IPS-18c (cell line): Measurements from ENCODE around the gene FAM53B.

Source experiments
- H3K4me3 ChIP-seq: 2 replicates; pipeline ENCODE4 v1.7.0; 2013; ENCODE audit warnings: low read depth, mild to moderate bottlenecking, low read length, moderate library complexity; ENCODE audit not compliant: insufficient read depth
- H3K9me3 ChIP-seq: one replicate; pipeline ENCODE4 v1.6.1; 2013; ENCODE audit warnings: mild to moderate bottlenecking, low read length, moderate library complexity; ENCODE audit not compliant: control insufficient read depth, insufficient read depth

Gene FAM53B

GRCh38 chr10:124652701-124653100, 91.5 kb downstream of the FAM53B start:
- Histone ChIP-seq H3K4me3 (no peak overlapping the region), H3K9me3 (no peaks in the 10 kb centered on the region)

- H3K4me3 ChIP-seq: no peak overlapping the region
- no peaks in the 10 kb centered on the region for H3K9me3 ChIP-seq
Measured at GRCh38 chr10:124652200-124652599, 92.0 kb downstream of the FAM53B start.

DNA sequence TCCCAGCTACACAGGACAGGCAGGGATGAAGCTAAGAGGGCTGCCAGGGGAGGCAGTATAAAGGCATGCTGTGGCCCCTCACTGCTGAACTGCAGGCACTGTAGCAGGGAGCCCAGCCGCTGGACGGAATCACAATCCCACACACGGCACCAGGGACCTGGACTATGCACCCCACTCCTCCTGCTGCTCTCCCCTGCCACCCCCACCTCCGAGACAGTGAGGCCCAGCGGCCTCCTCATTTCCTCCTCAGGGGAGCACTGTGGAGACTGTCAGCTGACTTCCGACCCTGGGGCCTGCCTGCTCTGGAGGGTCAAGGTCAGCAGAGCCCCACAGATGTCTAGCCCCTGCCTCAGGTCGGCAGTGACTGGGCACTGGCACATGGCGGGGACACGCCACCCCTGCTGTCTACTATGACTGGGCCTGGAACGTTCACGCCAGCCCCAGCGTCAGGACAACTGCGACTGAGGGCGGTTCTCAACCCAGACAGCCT, 92.7 kb downstream of the FAM53B start:
- Histone ChIP-seq H3K9me3 (no peaks in the 10 kb centered on the region), H3K4me3 (no peak overlapping the region)

- Histone ChIP-seq H3K4me3 (no peak overlapping the region), H3K9me3 (no peaks in the 10 kb centered on the region)
Measured at GRCh38 chr10:124650820-124651401, 93.3 kb downstream of the FAM53B start.

GRCh38 chr10:124650263-124650662, 93.9 kb downstream of the FAM53B start:
- Histone ChIP-seq H3K9me3 (no peaks in the 10 kb centered on the region), H3K4me3 (no peak overlapping the region)

- no peaks in the 10 kb centered on the region for H3K9me3 ChIP-seq
- no peak overlapping the region for H3K4me3 ChIP-seq
Measured at GRCh38 chr10:124649214-124649613, 95.0 kb downstream of the FAM53B start.

DNA sequence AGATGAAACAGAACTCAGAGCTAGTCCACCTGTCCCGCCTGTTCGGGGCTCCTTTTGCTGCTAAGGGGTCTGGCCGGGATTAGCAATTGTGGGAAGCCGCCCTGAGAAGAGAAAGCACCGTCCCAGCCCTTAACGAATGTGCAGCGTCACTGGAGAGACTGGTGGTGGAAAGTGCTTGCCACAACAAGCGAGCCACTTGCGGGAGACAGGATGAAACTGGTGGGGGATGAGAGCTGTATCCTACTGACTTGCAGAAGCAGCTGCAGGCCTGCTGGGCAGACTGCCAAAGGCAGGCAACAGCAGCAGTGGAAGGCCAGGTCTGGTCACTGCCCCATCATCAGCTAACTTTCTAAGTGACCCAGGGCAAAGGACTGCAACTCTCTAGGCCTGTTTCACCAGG, 95.4 kb downstream of the FAM53B start:
- Histone ChIP-seq H3K9me3 (no peaks in the 10 kb centered on the region), H3K4me3 (no peak overlapping the region)

- H3K4me3 ChIP-seq: no peak overlapping the region
- H3K9me3 ChIP-seq: no peaks in the 10 kb centered on the region
Measured at GRCh38 chr10:124648131-124648475, 96.1 kb downstream of the FAM53B start.

DNA sequence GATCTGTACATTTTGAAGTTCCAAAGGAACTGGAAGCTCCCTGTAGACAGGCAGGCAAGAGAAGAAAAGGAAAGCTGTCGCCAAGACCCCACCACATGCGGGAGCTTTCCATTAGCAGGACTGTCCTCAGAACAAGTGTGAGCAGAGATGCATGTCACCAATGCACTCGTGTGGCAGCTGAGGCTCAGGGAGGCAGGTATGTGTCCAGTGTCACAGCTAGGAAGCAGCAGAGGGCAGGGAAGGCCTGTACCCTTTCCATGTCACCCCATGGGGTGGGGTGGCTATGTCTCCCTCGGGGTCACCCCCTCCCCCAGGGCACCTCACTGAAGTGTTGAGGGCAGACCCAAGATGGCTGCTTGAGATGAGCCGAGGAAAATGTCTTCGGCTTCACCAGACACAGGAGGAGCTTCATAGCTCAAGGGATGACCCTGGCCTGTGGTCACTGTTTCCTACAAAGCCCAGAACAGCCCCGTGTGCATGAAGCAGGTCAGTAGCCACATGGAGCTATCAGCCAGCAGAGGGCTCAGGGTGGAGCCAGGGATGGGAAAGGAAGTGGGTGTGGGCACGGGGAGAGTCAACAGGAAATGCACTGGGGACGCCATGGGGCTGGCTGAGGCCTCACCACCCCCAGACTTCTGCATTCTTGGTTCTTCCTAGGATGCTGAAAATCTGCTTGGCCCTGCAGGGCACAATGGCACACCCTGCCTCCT, 96.6 kb downstream of the FAM53B start:
- Histone ChIP-seq H3K9me3 (no peaks in the 10 kb centered on the region), H3K4me3 (no peak overlapping the region)

GRCh38 chr10:124646483-124647352, 97.5 kb downstream of the FAM53B start:
- H3K9me3 ChIP-seq: no peaks in the 10 kb centered on the region
- H3K4me3 ChIP-seq: no peak overlapping the region; the same call in 1 of the 2 replicates

DNA sequence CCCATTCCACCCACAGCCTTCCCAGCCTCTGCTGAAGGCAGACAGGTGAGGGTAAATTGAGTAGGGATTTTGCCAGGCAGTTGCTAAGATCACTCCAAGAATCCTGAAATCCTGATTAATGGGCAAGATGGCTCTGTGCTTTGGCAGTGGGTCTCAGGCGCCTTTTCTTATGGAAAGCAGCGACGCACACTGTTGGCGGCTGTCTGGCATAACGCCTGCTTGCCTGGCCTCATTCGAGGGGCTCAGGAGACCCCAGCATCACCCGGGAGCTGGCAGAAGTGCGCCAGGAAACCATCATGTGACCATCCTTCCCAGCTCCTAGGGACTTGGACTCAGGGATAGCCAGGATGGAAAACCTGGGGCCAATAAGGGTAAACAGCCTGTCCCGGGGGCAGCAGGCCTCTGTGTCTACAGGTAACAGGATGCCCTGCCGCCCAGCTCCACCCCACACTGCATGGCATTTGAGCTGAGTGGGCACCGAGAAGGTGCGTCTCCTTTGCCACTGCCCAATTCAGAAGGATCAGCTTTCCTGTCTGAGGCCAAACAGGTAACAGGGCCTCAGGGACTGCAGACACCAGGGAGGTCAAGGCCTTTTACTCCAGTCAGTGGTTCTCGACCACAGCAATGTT, 98.6 kb downstream of the FAM53B start:
- no peaks in the 10 kb centered on the region for H3K9me3 ChIP-seq

DNA sequence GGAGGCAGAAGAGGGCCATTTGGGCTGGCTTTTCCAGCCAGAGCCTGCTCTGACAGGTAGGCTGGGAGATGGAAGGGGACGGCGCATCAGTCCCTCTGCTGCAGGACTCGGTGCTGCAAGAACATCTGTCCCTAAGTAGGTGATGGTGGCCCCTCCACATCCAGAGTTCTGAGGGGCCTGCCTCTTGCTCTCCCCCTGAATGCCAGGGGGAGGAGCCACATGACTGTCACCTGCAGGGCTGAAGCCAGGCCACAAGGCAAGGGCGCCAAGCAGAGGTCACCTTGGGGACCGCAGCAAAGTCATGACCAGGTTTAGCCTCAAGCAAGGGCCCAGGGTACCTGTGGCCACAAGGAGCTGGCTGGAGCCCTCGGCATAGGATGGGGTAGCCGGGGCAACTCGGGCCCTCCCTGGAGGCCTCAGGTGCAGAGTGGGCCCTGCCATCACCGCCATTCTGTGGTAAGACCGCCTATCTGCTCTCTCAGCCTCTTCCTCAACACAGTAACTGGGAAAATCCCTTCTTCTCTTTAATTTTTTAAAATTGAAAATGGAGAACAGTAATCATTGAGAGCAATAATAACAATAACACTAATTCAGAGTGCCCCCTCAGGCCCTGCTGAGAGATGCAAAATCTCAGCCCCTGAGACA, 99.3 kb downstream of the FAM53B start:
- H3K4me3 ChIP-seq: no peak overlapping the region
- no peaks in the 10 kb centered on the region for H3K9me3 ChIP-seq

More for the DNA sequence above, 98.6 kb downstream of the FAM53B start:
- no peak overlapping the region for H3K4me3 ChIP-seq

DNA sequence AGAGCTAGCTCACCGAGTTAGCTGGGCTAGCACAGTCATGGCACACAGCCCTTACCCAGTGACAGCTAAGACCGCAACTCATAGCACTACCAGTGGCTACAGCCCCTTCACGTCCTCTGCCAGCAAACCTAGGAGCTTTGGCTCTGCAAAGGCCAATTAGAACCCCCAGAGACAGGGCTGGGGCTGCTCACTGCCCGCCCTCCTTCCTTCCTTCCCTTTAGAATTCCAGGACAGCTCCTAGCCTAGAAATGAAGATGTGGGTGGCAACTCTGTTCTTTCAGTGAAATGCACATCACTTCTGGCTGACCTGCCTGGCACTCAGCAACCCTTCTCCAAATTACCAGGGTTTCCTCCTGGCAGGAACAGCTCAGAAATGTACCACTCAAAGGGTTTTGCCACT, 99.9 kb downstream of the FAM53B start:
- no peak overlapping the region for H3K4me3 ChIP-seq
- H3K9me3 ChIP-seq: no peaks in the 10 kb centered on the region

- no peak overlapping the region for H3K4me3 ChIP-seq
- H3K9me3 ChIP-seq: no peaks in the 10 kb centered on the region
Measured at GRCh38 chr10:124643330-124644009, 100.7 kb downstream of the FAM53B start.

- H3K4me3 ChIP-seq: no peak overlapping the region
- H3K9me3 ChIP-seq: peaks cover 2% of the 10 kb centered on the region
Measured at GRCh38 chr10:124642088-124642710, 102.0 kb downstream of the FAM53B start.
